Left colon (tissue), 2 donors: ENCODE results near the gene SURF2. TPM values are rescaled to one million over a fixed set of nuclear protein-coding genes. Genes with fewer than 3 reads are reported as not detected.
"Not testable (repeated sequence)": the region's sequence is repeated elsewhere in the genome, so short reads cannot be mapped to it uniquely, and the experiment has no call there.

Experiments
- ATAC-seq: fragments of 200-7000 bp; cut with Tn5 transposase; one replicate; pipeline ENCODE4 v1.9.1; 2020; ENCODE audit warnings: mild to moderate bottlenecking, moderate library complexity
- DNase-seq, 2 donors: peaks; one replicate each; pipeline ENCODE4 v3.0.0-alpha.2; 2020
- intact Hi-C, 2 donors: fragments of 100-400 bp; cut with DNase I in 1 of 2; cut with micrococcal nuclease in 1 of 2; formaldehyde crosslinking; loops; one replicate each; pipeline versions ENCODE4 v1.11.2 to v1.14.0; 2022; cut with DNase I, micrococcal nuclease
- total RNA-seq, 2 donors: library from RNA; stranded (reverse); fragmentation: NEBNext Ultra II Directional; extraction: Animal tissue kit (Norgen Biotek cat#: 25700); gene quantifications; one replicate each; pipeline ENCODE4 v1.2.1, GENCODE V29; 2021
- donor health status: DM: no; HTN: no; CAD: no.
- donor health status: DM: yes; HTN: yes; CAD: no.

Gene SURF2
- total RNA-seq, 2 donors from 2014 or later: 9.5 to 10.9 TPM

GRCh38 chr9:133369933-133370332, 13.6 kb downstream of the SURF2 start:
- intact Hi-C loops: no loop called here
- ATAC-seq: no peak
- no peak for DNase-seq

- intact Hi-C loops: no loop called here
- ATAC-seq (no peak), DNase-seq (no peak)
Observed at GRCh38 chr9:133370685-133371084, 14.3 kb downstream of the SURF2 start.

GRCh38 chr9:133371261-133371711, 14.9 kb downstream of the SURF2 start:
- DNase-seq (no peak), ATAC-seq (no peak)
- intact Hi-C loops: no loop called here

- intact Hi-C loops: no loop called here
- no peak for ATAC-seq
- no peak for DNase-seq
Observed at GRCh38 chr9:133372144-133372543, 15.8 kb downstream of the SURF2 start.

GRCh38 chr9:133374612-133375115, 18.3 kb downstream of the SURF2 start:
- no peak for ATAC-seq
- intact Hi-C loops: no loop called here

GRCh38 chr9:133375116-133375723, 18.9 kb downstream of the SURF2 start:
- intact Hi-C loops: no loop called here
- DNase-seq: peak; percentile 59 to 65
- peak; percentile 56 for ATAC-seq

More at GRCh38 chr9:133374612-133375115, 18.3 kb downstream of the SURF2 start:
- DNase-seq: no peak

GRCh38 chr9:133375724-133376654, 19.6 kb downstream of the SURF2 start, which contains the start of the genes STKLD1 and SURF4:
Gene STKLD1, plus strand, starts transcription at chr9:133376366. Its CDS starts 108 bp downstream, at chr9:133376474.
Gene SURF4, minus strand, starts transcription at chr9:133376060. Its CDS starts 91 bp downstream, at chr9:133375969.
- intact Hi-C loops: no loop called here
- peak; percentile 93 for ATAC-seq
- DNase-seq: peak; percentile 94 to 98

- intact Hi-C loops, DNase-seq, ATAC-seq: not testable (repeated sequence)
Observed at GRCh38 chr9:133377280-133377679, 20.9 kb downstream of the SURF2 start.

GRCh38 chr9:133377721-133378216, 21.4 kb downstream of the SURF2 start:
- ATAC-seq (no peak), DNase-seq (no peak)
- intact Hi-C loops: no loop called here

- intact Hi-C loops: no loop called here
- peak in 1 of 2 donors; percentile 45 for DNase-seq
- no peak for ATAC-seq
Observed at GRCh38 chr9:133378408-133378962, 22.1 kb downstream of the SURF2 start.

- intact Hi-C loops: no loop called here
- no peak for DNase-seq
- ATAC-seq: no peak
Observed at GRCh38 chr9:133379153-133380086, 23.1 kb downstream of the SURF2 start.

- intact Hi-C loops: no loop called here
- ATAC-seq: no peak
- DNase-seq: no peak
Observed at GRCh38 chr9:133380734-133381133, 24.4 kb downstream of the SURF2 start.

- intact Hi-C loops: no loop called here
- ATAC-seq: no peak
- no peak for DNase-seq
Observed at GRCh38 chr9:133382507-133383141, 26.3 kb downstream of the SURF2 start.

- intact Hi-C loops: no loop called here
- no peak for DNase-seq
- ATAC-seq: no peak
Observed at GRCh38 chr9:133383438-133383837, 27.1 kb downstream of the SURF2 start.

GRCh38 chr9:133384736-133385321, 28.5 kb downstream of the SURF2 start:
- intact Hi-C loops: no loop called here
- DNase-seq: no peak
- no peak for ATAC-seq

GRCh38 chr9:133385452-133385851, 29.1 kb downstream of the SURF2 start:
- no peak for ATAC-seq
- intact Hi-C loops: no loop called here
- no peak for DNase-seq

GRCh38 chr9:133386338-133386737, 30.0 kb downstream of the SURF2 start:
- DNase-seq: no peak
- no peak for ATAC-seq
- intact Hi-C loops: no loop called here
